K562 (cell line): Measurements from ENCODE around the gene LIMS1. TPM values are rescaled to one million over a fixed set of nuclear protein-coding genes. Genes with fewer than 3 reads are reported as not detected.
A peak's percentile ranks its signal among the peaks of the same experiment; 100 is the strongest.

Experiments
- CEBPZ ChIP-seq: fragments of 150-350 bp; IDR thresholded peaks from 2 replicates; pipeline ENCODE4 v1.6.1; 2014; ENCODE audit warnings: low read depth, mild to moderate bottlenecking, low read length, borderline replicate concordance
- CHCHD3 ChIP-seq: fragments of 250-450 bp; sonication (Bioruptor Pico); IDR thresholded peaks from 2 replicates; pipeline ENCODE4 v2.1.2; 2022; ENCODE audit warnings: mild to moderate bottlenecking
- FIP1L1 ChIP-seq: fragments of 200-400 bp; formaldehyde crosslinking; IDR thresholded peaks from 2 replicates; pipeline ENCODE4 v1.6.1; 2018; ENCODE audit warnings: mild to moderate bottlenecking, low read depth, low read length; ENCODE audit not compliant: poor library complexity, severe bottlenecking
- HDGF ChIP-seq: fragments of 450-650 bp; IDR thresholded peaks from 2 replicates; pipeline ENCODE4 v1.6.1; 2016
- PREB ChIP-seq: sonication (generic); formaldehyde crosslinking; IDR thresholded peaks from 2 replicates; pipeline ENCODE4 v1.8.1; 2023; ENCODE audit warnings: mild to moderate bottlenecking, missing genetic modification reagents
- RUNX1 ChIP-seq: sonication (generic); IDR thresholded peaks from 2 replicates; pipeline ENCODE4 v1.6.1; 2016; ENCODE audit warnings: antibody characterized with exemption, low read depth
- TCF3 ChIP-seq: sonication (generic); formaldehyde crosslinking; IDR thresholded peaks from 2 replicates; pipeline ENCODE4 v1.4.0; 2020; ENCODE audit warnings: mild to moderate bottlenecking, missing genetic modification reagents
- UBTF ChIP-seq, 2 experiments: IDR thresholded peaks; 2 replicates each; pipeline ENCODE4 v1.6.1; 2012; ENCODE audit warnings: improper control_type of control experiment in 2 of 2, low read depth in 2 of 2, low read length in 2 of 2, borderline replicate concordance in 1 of 2
- ZBTB2 ChIP-seq: fragments of 450-650 bp; IDR thresholded peaks from 2 replicates; pipeline ENCODE4 v1.6.1; 2016; ENCODE audit warnings: antibody characterized with exemption
- ZNF133 ChIP-seq: fragments of 250-450 bp; sonication (Bioruptor Pico); IDR thresholded peaks from 2 replicates; pipeline ENCODE4 v1.4.0; 2020; ENCODE audit warnings: mild to moderate bottlenecking
- ZNF239 ChIP-seq: fragments of 250-450 bp; sonication (Bioruptor Pico); IDR thresholded peaks from 2 replicates; pipeline ENCODE4 v1.4.0; 2020; ENCODE audit warnings: mild to moderate bottlenecking
- polyA plus RNA-seq, 8 experiments: library from polyadenylated mRNA; depleted of rRNA in 4 of 8; stranded (reverse) in 5 of 8; unstranded in 3 of 8; fragments of >200 nt; fragmentation: Nextera tagmentation in 2 of 8; fragmentation: Illumina TruSeq in 1 of 8; extraction: Ambion mirVana in 2 of 8; extraction: Trizol in 1 of 8; gene quantifications; 2 replicates each; pipeline versions ENCODE4 v1.2.1 to v1.2.3, GENCODE V29; 2011 to 2014; ENCODE audit warnings: inconsistent platforms in 1 of 8, missing spikeins in 1 of 8
- total RNA-seq, 7 experiments: library from RNA; depleted of rRNA in 6 of 7; stranded (reverse); fragments of >200 nt in 6 of 7; fragmentation: Illumina TruSeq in 2 of 7; extraction: Trizol in 2 of 7; gene quantifications; 2 replicates each; pipeline versions ENCODE4 v1.2.1 to v1.2.3, GENCODE V29; 2011 to 2021; ENCODE audit warnings: low replicate concordance in 1 of 7

The LIMS1 gene
- total and polyA plus RNA-seq, 9 of the 15 experiments (the other 6 are each of a cell fraction or from before 2014, with no cell fraction given) = 52.8 to 134 (median 81.0) TPM

GRCh38 chr2:108719149-108720044 is 185.1 kb downstream of the LIMS1 start, which contains the start of gene RANBP2 (continued):
- TF ChIP-seq CEBPZ (no peak), ZNF239 (no peak), RUNX1 (0 out of 2 replicates have a peak, but pooled peaks have one; percentile 44), HDGF (no peak), ZNF133 (CRISPR knock-in tag) (no peak), UBTF (IDR thresholded peaks at IDR 0.05; ENCODE audit: borderline replicate concordance in 1 of 2, low read depth in 2 of 2, low read length in 2 of 2) (0 out of 4 replicates have a peak, but pooled peaks of 1 of the 2 experiments have one; percentile 40), PREB (CRISPR knock-in tag) (no peak), TCF3 (CRISPR knock-in tag) (no peak; the same call in 1 of the 2 replicates), FIP1L1 (peak; percentile 72), CHCHD3 (CRISPR knock-in tag) (no peak), ZBTB2 (peak; percentile 100)
